Measurements from ENCODE around the gene TMEM169.

The TMEM169 gene

DNA sequence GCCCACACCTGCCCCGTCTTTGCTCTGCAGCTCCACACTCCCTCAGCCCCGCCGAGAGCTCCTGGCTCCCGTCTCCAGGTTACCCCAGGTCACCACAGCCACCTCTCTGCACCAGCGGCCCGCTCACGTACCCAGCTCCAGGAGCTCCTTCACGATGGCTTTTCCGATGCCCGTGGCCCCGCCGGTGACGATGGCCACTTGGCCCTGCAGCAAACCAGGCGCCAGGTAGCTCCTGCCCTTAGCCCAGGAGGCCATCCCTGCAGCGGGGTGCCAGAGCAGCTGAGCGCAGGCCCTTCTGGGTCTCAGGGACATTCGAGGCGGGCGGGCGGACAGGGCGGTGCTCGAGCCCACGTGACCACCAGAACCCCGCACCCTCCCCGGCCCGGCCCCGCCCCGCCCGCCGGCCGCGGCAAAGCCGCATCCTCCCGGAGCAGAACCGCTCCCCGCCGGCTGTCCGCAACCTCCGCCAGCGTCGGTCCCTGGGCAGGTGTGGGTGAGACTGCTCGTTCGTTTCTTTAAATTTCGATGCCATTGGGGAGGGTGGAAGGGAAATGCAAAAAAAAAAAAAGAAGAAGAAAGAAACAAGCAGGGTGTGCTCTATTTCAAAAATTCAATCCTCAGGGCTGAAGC, at the start of gene TMEM169, which contains the start of gene PECR:
TSS of gene TMEM169 (plus strand) at position 433 of the 630 bp plus-strand sequence. CDS start 14,045 bp downstream, outside the sequence.
TSS of gene PECR (minus strand) at position 323 of the 630 bp plus-strand sequence. CDS start at position 255, 68 bp downstream.
- DNase-seq (ENCODE audit: low spot score): peak; percentile 80

DNA sequence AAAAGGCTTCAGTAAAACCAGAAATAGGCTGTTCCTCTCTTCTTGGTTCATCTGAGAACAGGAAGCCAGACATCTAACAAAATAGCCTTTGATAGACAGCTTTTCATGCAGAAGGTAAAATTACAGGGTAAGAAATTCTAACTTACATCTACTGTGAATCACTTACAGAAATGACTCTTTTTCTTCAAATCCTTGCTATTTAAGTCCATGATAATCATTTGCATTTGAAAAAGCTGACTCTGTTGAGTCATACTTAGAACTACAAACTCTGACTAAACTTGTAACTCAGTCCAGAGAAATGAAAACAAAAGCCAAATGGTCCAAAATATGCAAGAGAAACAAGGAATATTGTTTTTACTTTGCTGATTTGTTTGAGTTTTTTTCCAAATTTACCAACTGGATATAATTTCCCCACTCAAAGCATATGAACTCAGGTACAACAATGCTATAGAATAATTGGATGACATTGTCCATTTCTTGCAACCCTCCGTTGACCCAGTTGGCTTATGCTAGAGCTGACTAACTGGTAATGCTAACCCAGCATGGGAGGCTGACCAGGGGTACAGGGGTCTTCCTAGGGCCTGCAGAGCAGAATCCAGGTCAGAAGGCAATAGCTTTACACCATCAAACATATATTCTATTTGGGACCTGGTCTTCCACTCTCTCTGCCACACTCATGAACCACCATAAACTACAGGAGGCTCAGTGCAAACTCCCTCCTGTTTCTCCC, 49.6 kb upstream of the TMEM169 start:
- no peak for DNase-seq (ENCODE audit: low spot score)

DNA sequence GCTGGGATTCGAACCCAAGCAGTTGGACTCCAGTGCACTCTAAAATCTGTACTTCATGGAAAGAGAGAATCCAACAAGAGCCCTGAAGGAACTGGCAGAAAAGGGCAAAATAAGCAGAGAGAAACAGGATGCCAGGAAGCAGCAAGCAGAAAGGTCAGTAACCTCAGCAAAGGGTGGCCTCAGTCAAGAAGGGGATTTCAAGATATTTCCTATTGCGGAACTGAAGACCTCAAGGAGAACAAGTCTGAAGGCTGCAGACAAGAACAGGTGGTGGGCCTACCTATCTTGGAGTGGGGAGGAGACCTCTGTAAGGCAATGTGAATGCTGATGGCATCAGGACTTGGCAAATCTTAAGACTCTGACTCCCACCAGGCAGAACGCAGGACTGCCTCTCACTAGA, 48.3 kb upstream of the TMEM169 start:
- DNase-seq (ENCODE audit: low spot score): no peak

DNA sequence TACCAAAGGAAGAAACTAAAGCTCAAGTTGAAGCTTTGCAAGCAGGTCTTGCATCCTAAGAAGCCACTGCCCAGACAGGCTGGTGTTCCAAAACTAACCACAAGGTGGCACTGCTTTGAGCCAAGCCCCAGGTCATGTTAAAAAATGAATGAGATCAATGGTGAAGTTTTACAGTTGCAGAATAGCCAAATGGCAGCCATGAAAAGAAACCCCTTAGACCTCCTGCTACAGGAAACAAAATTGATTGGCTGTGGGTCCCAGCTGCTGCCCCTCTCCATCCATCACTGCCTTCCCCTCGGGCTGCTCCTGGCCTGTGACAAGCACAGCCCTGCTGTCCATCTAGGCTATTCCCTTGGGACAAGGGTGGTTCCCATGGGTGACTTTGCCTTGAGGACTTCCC, 47.7 kb upstream of the TMEM169 start:
- DNase-seq (ENCODE audit: low spot score): no peak

GRCh38 chr2:216039918-216040317, 41.8 kb upstream of the TMEM169 start:
- DNase-seq (ENCODE audit: low spot score): no peak

GRCh38 chr2:216041438-216041837, 40.3 kb upstream of the TMEM169 start:
- no peak for DNase-seq (ENCODE audit: low spot score)

DNA sequence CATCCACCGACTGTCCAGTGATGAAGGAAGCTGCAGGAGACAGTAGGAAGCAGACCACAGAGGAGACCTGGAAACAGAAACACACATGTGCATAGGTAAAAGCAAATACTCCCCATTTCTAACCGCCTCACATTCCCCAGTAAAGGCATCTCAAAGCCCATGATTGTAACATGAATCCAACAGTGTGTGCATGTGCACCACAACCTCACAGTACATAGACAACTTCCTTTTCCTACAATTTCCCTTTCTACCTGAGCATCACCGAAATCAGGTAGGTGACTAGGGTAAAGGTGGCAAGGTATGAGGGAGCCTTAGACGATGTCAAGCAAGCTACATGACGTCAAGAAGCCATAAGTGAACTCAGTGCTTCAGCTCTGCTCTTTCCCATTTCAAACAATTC, 37.8 kb upstream of the TMEM169 start:
- no peak for DNase-seq (ENCODE audit: low spot score)

DNA sequence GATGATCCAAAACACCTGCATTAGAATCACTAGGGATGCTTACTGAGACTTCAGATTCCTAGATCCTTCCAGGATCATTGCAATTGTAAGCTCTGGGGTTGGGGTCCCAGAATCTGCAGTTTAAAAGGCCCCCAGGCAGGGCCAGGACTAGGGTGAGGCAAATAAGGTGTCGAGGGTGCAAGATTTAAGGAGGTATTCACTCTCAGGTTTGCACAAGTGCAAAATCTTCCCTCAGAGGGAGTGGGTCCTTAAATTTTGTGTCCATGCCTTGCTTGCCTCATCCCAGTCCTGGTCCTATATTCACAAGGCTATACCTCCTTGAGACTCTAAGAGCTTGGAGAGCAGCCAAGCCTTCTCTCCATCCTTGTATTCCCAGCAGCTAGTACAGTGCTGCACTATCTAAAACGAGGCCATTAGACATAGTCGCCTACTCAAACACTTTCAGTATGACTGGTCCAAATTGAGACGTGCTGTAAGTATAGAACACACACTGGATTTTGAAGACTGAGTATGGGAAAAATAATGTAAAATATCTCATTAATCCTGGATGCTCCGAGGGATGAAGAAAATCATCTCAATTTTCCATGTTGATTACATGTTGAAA, 36.7 kb upstream of the TMEM169 start:
- no peak for DNase-seq (ENCODE audit: low spot score)

GRCh38 chr2:216047397-216047796, 34.3 kb upstream of the TMEM169 start:
- DNase-seq (ENCODE audit: low spot score): no peak

GRCh38 chr2:216049452-216049851, 32.3 kb upstream of the TMEM169 start:
- no peak for DNase-seq (ENCODE audit: low spot score)

GRCh38 chr2:216051350-216051749, 30.4 kb upstream of the TMEM169 start:
- no peak for DNase-seq (ENCODE audit: low spot score)

- no peak for DNase-seq (ENCODE audit: low spot score)
Measured at GRCh38 chr2:216052420-216052819, 29.3 kb upstream of the TMEM169 start.

DNA sequence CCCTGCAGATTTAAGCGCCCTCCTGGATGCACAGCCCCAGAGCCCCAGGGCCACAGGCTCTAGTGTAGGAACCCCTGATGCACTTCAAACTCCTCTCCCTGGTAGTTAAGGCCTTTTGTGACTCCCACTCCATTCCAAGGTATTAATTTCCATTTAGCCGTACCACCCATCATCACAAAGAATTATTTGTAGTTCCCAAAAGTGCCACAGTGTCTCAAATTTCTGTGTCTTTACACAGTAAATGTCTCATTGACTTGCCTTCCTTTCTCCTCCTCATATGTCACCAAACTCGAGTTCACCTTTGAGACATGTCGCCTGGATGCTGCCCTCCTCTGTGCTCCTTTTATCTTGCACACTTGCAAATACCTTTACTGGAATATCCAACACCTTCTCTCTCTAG, 26.0 kb upstream of the TMEM169 start:
- no peak for DNase-seq (ENCODE audit: low spot score)

DNA sequence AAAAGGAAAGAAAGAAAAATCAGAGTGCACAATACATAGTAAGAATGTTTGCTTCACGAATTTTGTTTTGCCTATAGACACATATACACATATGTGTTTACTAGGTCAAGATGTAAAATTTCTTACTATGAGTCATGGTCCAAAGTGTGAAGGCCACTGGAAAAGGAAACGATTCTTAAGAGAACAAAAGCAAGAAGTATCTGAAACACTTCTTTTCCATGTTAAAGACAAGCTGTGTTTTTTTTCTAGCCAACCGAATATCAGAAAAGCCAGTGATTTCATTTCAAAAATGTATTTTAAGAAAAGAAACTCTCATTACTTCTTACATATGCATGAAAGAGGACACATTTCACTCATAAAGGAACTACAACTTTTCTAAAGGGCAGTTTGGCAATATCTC, 25.0 kb upstream of the TMEM169 start:
- no peak for DNase-seq (ENCODE audit: low spot score)

GRCh38 chr2:216057688-216058193, 24.0 kb upstream of the TMEM169 start:
- no peak for DNase-seq (ENCODE audit: low spot score)

- no peak for DNase-seq (ENCODE audit: low spot score)
Measured at GRCh38 chr2:216059233-216059834, 22.4 kb upstream of the TMEM169 start.

DNA sequence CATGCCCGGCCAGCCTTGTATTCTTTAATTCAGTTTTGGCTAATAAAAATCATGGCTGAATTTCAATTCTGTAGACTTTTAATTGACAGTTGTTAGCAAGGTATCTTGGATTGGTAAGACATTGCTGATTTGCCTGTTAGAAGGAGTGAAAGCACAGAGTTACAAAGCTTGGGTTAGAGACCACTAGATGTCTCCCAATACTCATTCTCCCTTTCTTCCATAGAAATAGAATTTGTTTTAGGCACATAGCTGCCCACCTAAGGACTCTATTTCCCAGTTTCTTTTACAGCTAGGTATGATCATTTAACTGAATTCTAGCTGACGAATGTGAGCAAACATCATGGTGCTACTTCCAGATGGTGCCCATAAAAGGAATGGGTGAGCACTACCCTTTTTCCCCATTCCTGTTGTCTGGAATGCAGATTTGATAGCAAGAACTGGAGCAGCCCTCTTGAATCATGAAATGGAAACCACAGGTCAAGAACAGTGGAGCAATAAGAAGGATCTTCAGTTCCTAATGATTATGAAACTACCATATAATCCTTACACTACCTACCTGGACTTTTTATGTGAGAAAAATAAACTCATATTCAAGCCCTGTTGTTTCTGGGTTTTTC, 17.6 kb upstream of the TMEM169 start:
- DNase-seq (ENCODE audit: low spot score): no peak

- no peak for DNase-seq (ENCODE audit: low spot score)
Measured at GRCh38 chr2:216064665-216065064, 17.1 kb upstream of the TMEM169 start.

- no peak for DNase-seq (ENCODE audit: low spot score)
Measured at GRCh38 chr2:216066230-216066629, 15.5 kb upstream of the TMEM169 start.

DNA sequence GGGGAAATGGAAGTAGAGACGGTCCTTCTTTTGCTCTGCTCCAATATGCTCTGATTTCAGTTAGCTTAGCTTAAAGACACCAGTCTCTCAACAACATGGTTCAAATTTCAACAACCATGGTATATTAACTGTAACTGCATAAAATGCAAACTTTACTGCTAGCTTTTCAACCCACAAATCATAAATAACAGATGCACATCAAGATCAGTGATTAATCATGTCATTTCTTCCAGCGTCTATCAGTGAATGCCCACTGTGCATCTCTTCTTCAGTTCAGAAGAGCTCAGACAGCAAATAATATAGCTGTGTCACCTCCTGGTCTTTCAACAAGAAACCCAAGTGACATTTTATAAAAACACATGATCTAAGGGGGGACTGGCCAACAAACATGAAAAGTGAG, 12.7 kb upstream of the TMEM169 start:
- no peak for DNase-seq (ENCODE audit: low spot score)

GRCh38 chr2:216070195-216070594, 11.5 kb upstream of the TMEM169 start:
- DNase-seq (ENCODE audit: low spot score): no peak

Data from left forelimb (tissue), 1 donor.